Erythroblast (primary cell): ENCODE data around the gene CACNA1E.
"Not testable (repeated sequence)": the region's sequence is repeated elsewhere in the genome, so short reads cannot be mapped to it uniquely, and the experiment has no call there.

Experiments used
- DNase-seq, 2 experiments: peaks; one replicate each; lab custom pipeline; 2025; lab: John Stamatoyannopoulos, UW
- GATA1 ChIP-seq: IDR thresholded peaks from 2 replicates; pipeline ENCODE4 v1.6.1; 2011; ENCODE audit warnings: low read depth, mild to moderate bottlenecking, control low read depth, low read length, moderate library complexity
- POLR2A ChIP-seq: IDR thresholded peaks from 2 replicates; pipeline ENCODE4 v1.6.1; 2011; ENCODE audit warnings: mild to moderate bottlenecking, low read length

CACNA1E gene

GRCh38 chr1:181849071-181849470 lies 365.8 kb downstream of the CACNA1E start:
- no peak for TF ChIP-seq POLR2A
- no peak for TF ChIP-seq GATA1
- DNase-seq = no peak

- DNase-seq = not testable (repeated sequence)
These were observed 370.9 kb downstream of the CACNA1E start for GRCh38 chr1:181854212-181854611.

DNA sequence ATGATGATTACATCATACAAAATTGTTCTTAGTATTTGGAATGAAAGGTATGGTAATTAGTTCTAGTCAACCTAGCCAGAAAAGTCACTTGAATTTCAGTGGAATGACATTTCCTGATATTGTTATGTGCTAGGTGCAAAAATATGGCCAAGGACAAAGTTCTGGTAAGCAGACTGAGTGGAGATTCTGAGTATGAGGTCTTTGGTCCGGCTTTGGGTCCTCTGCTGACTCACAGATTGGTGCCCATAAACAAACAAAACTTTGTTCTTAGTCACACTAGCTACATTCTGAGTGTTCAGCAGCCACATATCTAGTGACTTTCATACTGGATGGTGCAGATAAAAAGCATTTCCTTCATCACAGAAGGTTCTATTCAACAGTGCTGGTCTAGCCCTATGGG lies 372.1 kb downstream of the CACNA1E start:
- DNase-seq = no peak
- TF ChIP-seq POLR2A (no peak), GATA1 (no peak)
